Cardiac muscle cell (in vitro differentiated cells and primary cell): ENCODE measurements around the gene BHLHA9. TPM values are rescaled to one million over a fixed set of nuclear protein-coding genes. Genes with fewer than 3 reads are reported as not detected.

Experiments
- DNase-seq, 2 donors: peaks; one replicate each; pipeline versions ENCODE4 v3.0.0 to v3.0.0-alpha.2; 2010 to 2017; ENCODE audit warnings: low read depth in 1 of 2, low spot score in 1 of 2
- H3K27ac ChIP-seq: fragments of 200-600 bp; sonication (generic); 2 replicates; pipeline ENCODE4 v1.5.1; 2016
- H3K27me3 ChIP-seq: fragments of 200-600 bp; sonication (generic); 2 replicates; pipeline ENCODE4 v1.6.0; 2016; ENCODE audit warnings: control low read depth
- H3K36me3 ChIP-seq: fragments of 200-600 bp; sonication (generic); 2 replicates; pipeline ENCODE4 v1.5.1; 2016; ENCODE audit warnings: control low read depth
- H3K4me1 ChIP-seq: fragments of 200-600 bp; sonication (generic); 2 replicates; pipeline ENCODE4 v1.8.1; 2017; ENCODE audit warnings: low read depth, mild to moderate bottlenecking, mixed run types
- H3K4me3 ChIP-seq: fragments of 200-600 bp; sonication (generic); 2 replicates; pipeline ENCODE4 v1.5.1; 2016; ENCODE audit warnings: mild to moderate bottlenecking
- H3K9me3 ChIP-seq: fragments of 200-600 bp; sonication (generic); 2 replicates; pipeline ENCODE4 v1.5.1; 2017; ENCODE audit warnings: low read depth, mild to moderate bottlenecking, control low read depth
- CTCF ChIP-seq: IDR thresholded peaks from 2 replicates; pipeline ENCODE4 v1.5.1; 2012; ENCODE audit warnings: low read depth, mild to moderate bottlenecking, low read length
- polyA plus RNA-seq: library from polyadenylated mRNA; unstranded; fragments of >200 nt; fragmentation: Nextera tagmentation; extraction: Ambion mirVana; gene quantifications from 2 replicates; pipeline ENCODE4 v1.2.1, GENCODE V29; 2016
- total RNA-seq: library from RNA; depleted of rRNA; stranded (reverse); fragments of >200 nt; gene quantifications from 2 replicates; pipeline ENCODE4 v1.2.3, GENCODE V29; 2016

Gene BHLHA9
- total and polyA plus RNA-seq, 2 experiments from 2014 or later, result 0.92 TPM; not detected in 1

- TF ChIP-seq CTCF, result no peak
- Histone ChIP-seq H3K36me3 (no peaks in the 10 kb centered on the region), H3K4me1 (no peaks in the 10 kb centered on the region), H3K27me3 (peaks cover 59% of the 10 kb centered on the region), H3K4me3 (no peak overlapping the region), H3K9me3 (no peaks in the 10 kb centered on the region), H3K27ac (no peak overlapping the region)
- no peak for DNase-seq
These were observed 43.9 kb upstream of the BHLHA9 start for GRCh38 chr17:1226308-1226707.

- no peak for TF ChIP-seq CTCF
- Histone ChIP-seq H3K27ac (no peak overlapping the region), H3K4me3 (no peak overlapping the region), H3K9me3 (no peaks in the 10 kb centered on the region), H3K4me1 (no peaks in the 10 kb centered on the region), H3K27me3 (peaks cover 70% of the 10 kb centered on the region), H3K36me3 (no peaks in the 10 kb centered on the region)
- DNase-seq, result no peak
These were observed 42.9 kb upstream of the BHLHA9 start for GRCh38 chr17:1227365-1227764.

- Histone ChIP-seq H3K36me3 (no peaks in the 10 kb centered on the region), H3K27me3 (peaks cover 73% of the 10 kb centered on the region), H3K4me1 (no peaks in the 10 kb centered on the region), H3K4me3 (peak overlapping the region; percentile 43), H3K9me3 (no peaks in the 10 kb centered on the region), H3K27ac (no peak overlapping the region)
- no peak for TF ChIP-seq CTCF
- DNase-seq, result peak; percentile 9 to 20
These were observed 42.1 kb upstream of the BHLHA9 start for GRCh38 chr17:1227917-1228780.

GRCh38 chr17:1228781-1229348, 41.4 kb upstream of the BHLHA9 start:
- Histone ChIP-seq H3K9me3 (no peaks in the 10 kb centered on the region), H3K4me3 (peak overlapping the region; percentile 43), H3K4me1 (no peaks in the 10 kb centered on the region), H3K27me3 (peaks cover 73% of the 10 kb centered on the region), H3K36me3 (no peaks in the 10 kb centered on the region), H3K27ac (no peak overlapping the region)
- TF ChIP-seq CTCF, result no peak
- DNase-seq, result no peak

GRCh38 chr17:1229349-1229899, 40.8 kb upstream of the BHLHA9 start:
- no peaks in the 10 kb centered on the region for H3K36me3 ChIP-seq
- TF ChIP-seq CTCF, result no peak
- peak overlapping the region; percentile 43 for H3K4me3 ChIP-seq
- H3K9me3 ChIP-seq, result no peaks in the 10 kb centered on the region
- H3K4me1 ChIP-seq, result no peaks in the 10 kb centered on the region
- no peak overlapping the region for H3K27ac ChIP-seq
- peaks cover 73% of the 10 kb centered on the region for H3K27me3 ChIP-seq
- peak; percentile 13 to 34 for DNase-seq
